Ovary (tissue), 3 donors: Measurements from ENCODE around the gene KRTAP8-1.

Experiments used
- EP300 ChIP-seq: sonication (generic); formaldehyde crosslinking; IDR thresholded peaks from one replicate; pipeline ENCODE4 v1.6.1; 2017; ENCODE audit warnings: antibody characterized with exemption
- POLR2A ChIP-seq: fragments of 450-650 bp; IDR thresholded peaks from one replicate; pipeline ENCODE4 v1.6.1; 2017; ENCODE audit warnings: antibody characterized with exemption, mild to moderate bottlenecking, moderate library complexity
- TF ChIP-seq, protein P1 (sequence below), 3 donors: fragments of 450-650 bp in 2 of 3; fragments of 200-600 bp in 1 of 3; IDR thresholded peaks; one replicate each; pipeline versions ENCODE4 v1.5.1 to v1.8.0; 2016 to 2022; ENCODE audit warnings: antibody characterized with exemption in 3 of 3, mild to moderate bottlenecking in 1 of 3
- donor health status: DM: no; HTN: no; CAD: no.

DNA sequence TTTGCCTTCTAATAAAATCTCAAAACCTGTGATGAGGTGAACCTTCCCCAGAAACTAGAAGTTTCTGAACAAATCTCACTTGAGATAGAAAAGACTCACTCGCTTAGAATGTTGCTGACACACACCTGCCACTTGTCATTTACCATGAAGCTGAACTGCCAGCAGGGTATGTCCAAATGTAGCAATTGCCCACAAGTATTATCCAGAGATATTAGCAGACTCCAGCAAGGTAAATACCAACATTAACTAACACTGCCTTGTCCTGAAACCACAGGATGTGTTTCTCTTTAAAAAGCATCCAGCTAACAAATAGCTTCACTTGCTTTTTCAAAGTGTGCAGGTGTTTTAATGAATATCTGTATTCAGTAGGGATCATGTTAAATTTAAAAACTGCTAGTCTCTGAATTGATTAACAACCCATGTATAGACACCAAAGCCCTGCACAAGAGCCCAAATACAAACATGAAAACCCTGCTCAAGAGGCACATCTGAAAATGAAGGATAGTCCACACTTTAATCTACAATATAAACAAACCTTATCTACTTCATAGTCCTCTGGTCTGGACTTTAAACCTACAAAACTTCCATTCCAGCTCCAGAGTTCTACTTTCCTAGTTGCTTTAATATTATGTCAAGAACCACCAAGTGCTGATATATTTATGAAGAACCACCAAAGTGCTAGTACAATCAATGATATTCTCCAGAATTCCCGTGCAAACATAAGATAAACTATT lies 19.3 kb downstream of the KRTAP8-1 start:
- TF ChIP-seq EP300: no peak
- TF ChIP-seq, protein P1, sequence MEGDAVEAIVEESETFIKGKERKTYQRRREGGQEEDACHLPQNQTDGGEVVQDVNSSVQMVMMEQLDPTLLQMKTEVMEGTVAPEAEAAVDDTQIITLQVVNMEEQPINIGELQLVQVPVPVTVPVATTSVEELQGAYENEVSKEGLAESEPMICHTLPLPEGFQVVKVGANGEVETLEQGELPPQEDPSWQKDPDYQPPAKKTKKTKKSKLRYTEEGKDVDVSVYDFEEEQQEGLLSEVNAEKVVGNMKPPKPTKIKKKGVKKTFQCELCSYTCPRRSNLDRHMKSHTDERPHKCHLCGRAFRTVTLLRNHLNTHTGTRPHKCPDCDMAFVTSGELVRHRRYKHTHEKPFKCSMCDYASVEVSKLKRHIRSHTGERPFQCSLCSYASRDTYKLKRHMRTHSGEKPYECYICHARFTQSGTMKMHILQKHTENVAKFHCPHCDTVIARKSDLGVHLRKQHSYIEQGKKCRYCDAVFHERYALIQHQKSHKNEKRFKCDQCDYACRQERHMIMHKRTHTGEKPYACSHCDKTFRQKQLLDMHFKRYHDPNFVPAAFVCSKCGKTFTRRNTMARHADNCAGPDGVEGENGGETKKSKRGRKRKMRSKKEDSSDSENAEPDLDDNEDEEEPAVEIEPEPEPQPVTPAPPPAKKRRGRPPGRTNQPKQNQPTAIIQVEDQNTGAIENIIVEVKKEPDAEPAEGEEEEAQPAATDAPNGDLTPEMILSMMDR (IDR thresholded peaks at IDR 0.05): no peak
- no peak for TF ChIP-seq POLR2A
